ENCODE data around the gene MAS1L.

DNA sequence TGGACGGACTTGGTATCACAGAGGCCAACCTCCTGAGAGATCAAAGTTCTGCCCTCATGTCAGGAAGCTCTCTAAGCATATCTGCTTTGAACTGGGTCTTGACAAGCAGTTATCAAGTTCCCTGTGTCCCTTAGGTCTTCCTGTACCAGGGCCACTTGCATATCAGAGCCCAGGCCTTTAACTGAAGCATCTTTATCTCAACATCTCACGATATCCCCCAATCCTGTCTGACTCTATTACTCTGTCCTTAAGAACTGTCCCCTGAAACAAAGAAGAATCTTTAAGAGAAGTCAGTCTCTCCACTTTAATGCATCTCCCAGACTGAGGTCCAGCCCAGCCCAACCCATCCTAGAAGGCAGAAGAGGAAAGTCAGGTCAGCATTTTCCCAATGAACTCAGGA lies 8.2 kb downstream of the MAS1L start:
- TF ChIP-seq RAD21 (IDR thresholded peaks at IDR 0.05) = no peak
- no peak for TF ChIP-seq CTCF (IDR thresholded peaks at IDR 0.05; ENCODE audit: low read depth, low read length, missing input control)
- TF ChIP-seq YY1 (IDR thresholded peaks at IDR 0.05) = no peak
- no peak for TF ChIP-seq EGR1 (IDR thresholded peaks at IDR 0.05; ENCODE audit: low read depth in 2 of 2)
- no peak for TF ChIP-seq HNF4A (conservative IDR thresholded peaks at IDR 0.05)
- no peak for TF ChIP-seq TAF1 (conservative IDR thresholded peaks at IDR 0.05)
- TF ChIP-seq, protein P1, sequence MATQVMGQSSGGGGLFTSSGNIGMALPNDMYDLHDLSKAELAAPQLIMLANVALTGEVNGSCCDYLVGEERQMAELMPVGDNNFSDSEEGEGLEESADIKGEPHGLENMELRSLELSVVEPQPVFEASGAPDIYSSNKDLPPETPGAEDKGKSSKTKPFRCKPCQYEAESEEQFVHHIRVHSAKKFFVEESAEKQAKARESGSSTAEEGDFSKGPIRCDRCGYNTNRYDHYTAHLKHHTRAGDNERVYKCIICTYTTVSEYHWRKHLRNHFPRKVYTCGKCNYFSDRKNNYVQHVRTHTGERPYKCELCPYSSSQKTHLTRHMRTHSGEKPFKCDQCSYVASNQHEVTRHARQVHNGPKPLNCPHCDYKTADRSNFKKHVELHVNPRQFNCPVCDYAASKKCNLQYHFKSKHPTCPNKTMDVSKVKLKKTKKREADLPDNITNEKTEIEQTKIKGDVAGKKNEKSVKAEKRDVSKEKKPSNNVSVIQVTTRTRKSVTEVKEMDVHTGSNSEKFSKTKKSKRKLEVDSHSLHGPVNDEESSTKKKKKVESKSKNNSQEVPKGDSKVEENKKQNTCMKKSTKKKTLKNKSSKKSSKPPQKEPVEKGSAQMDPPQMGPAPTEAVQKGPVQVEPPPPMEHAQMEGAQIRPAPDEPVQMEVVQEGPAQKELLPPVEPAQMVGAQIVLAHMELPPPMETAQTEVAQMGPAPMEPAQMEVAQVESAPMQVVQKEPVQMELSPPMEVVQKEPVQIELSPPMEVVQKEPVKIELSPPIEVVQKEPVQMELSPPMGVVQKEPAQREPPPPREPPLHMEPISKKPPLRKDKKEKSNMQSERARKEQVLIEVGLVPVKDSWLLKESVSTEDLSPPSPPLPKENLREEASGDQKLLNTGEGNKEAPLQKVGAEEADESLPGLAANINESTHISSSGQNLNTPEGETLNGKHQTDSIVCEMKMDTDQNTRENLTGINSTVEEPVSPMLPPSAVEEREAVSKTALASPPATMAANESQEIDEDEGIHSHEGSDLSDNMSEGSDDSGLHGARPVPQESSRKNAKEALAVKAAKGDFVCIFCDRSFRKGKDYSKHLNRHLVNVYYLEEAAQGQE (IDR thresholded peaks at IDR 0.05) = no peak
- TF ChIP-seq RXRA (IDR thresholded peaks at IDR 0.05) = no peak
- no peak for TF ChIP-seq SP1 (IDR thresholded peaks at IDR 0.05)
- no peak for TF ChIP-seq GABPA (IDR thresholded peaks at IDR 0.05 in 1 of 2, conservative IDR thresholded peaks at IDR 0.05 in 1 of 2)
- no peak for TF ChIP-seq MAX (IDR thresholded peaks at IDR 0.05)
- TF ChIP-seq HNF4G (IDR thresholded peaks at IDR 0.05) = no peak
- no peak for TF ChIP-seq JUND (IDR thresholded peaks at IDR 0.05)
- no peak for TF ChIP-seq FOXA1 (IDR thresholded peaks at IDR 0.05)

Measured in liver (tissue), 3 donors.